ENCODE measurements around the gene TFB2M. TPM values are rescaled to one million over a fixed set of nuclear protein-coding genes. Genes with fewer than 3 reads are reported as not detected.

The TFB2M gene
- total RNA-seq, 2 donors from 2014 or later: 10.2 to 12.3 TPM

GRCh38 chr1:246506367-246506673 lies 59.7 kb downstream of the TFB2M start:
- ATAC-seq: peak; percentile 22
- DNase-seq: no peak
- intact Hi-C loops (cut with DNase I, micrococcal nuclease): no loop called here

- intact Hi-C loops (cut with DNase I, micrococcal nuclease): no loop called here
- no peak for DNase-seq
- no peak for ATAC-seq
These were observed 62.7 kb downstream of the TFB2M start for GRCh38 chr1:246503341-246503740.

GRCh38 chr1:246497331-246497915 lies 68.6 kb downstream of the TFB2M start:
- intact Hi-C loops (cut with DNase I, micrococcal nuclease): loop anchor here in 1 of 2 donors (5.0 to 10.0 kb wide), 2 partner anchors 200 to 257 kb away; no protein-coding TSS in a partner anchor
- ATAC-seq (peak; percentile 52), DNase-seq (no peak)

- intact Hi-C loops (cut with DNase I, micrococcal nuclease): loop anchor here in 1 of 2 donors (2.0 to 10.0 kb wide), 2 partner anchors 262 to 1340 kb away; no protein-coding TSS in a partner anchor
- ATAC-seq (peak; percentile 86), DNase-seq (peak in 1 of 2 donors; percentile 68)
These were observed 73.3 kb downstream of the TFB2M start for GRCh38 chr1:246492611-246493245.

- DNase-seq (no peak), ATAC-seq (no peak)
- intact Hi-C loops (cut with DNase I, micrococcal nuclease): loop anchor here in 1 of 2 donors (2.0 to 10.0 kb wide), 2 partner anchors 263 to 1339 kb away; no protein-coding TSS in a partner anchor
These were observed 74.5 kb downstream of the TFB2M start for GRCh38 chr1:246491551-246492053.

Other genes starting within 250 kb of the TFB2M start
- gene SMYD3, start 59.0 kb downstream of the TFB2M start, total RNA-seq: 10 to 100 TPM; 15.8 to 21.8 TPM
- 10 to 100 TPM; 40.2 to 45.0 TPM for gene CNST, start 195 bp upstream of the TFB2M start, total RNA-seq
- gene SCCPDH, start 158.1 kb upstream of the TFB2M start, total RNA-seq: 10 to 100 TPM; 30.7 to 32.4 TPM

All from left colon (tissue), 2 donors.